Measurements from ENCODE around the gene MRPL38.

GRCh38 chr17:75908201-75908600, 3.5 kb upstream of the MRPL38 start:
- TF ChIP-seq CTCF (conservative IDR thresholded peaks at IDR 0.05) (no peak), EZH2 (IDR thresholded peaks at IDR 0.05; ENCODE audit: low read depth) (no peak)

All from PC-9 (cell line).